Measurements from ENCODE around the gene PRKN.

PRKN gene

GRCh38 chr6:162332365-162332764 lies 395.2 kb downstream of the PRKN start:
- TF ChIP-seq ZNF274 (IDR thresholded peaks at IDR 0.05; ENCODE audit: low read depth, low read length), result no peak
- no peak overlapping the region for H3K4me3 ChIP-seq (ENCODE audit: low read length)

GRCh38 chr6:162331911-162332310 lies 395.7 kb downstream of the PRKN start:
- no peak overlapping the region for H3K4me3 ChIP-seq (ENCODE audit: low read length)
- no peak for TF ChIP-seq ZNF274 (IDR thresholded peaks at IDR 0.05; ENCODE audit: low read depth, low read length)

GRCh38 chr6:162325826-162326225 lies 401.7 kb downstream of the PRKN start:
- TF ChIP-seq ZNF274 (IDR thresholded peaks at IDR 0.05; ENCODE audit: low read depth, low read length), result no peak
- no peak overlapping the region for H3K4me3 ChIP-seq (ENCODE audit: low read length)

GRCh38 chr6:162325051-162325450 lies 402.5 kb downstream of the PRKN start:
- TF ChIP-seq ZNF274 (IDR thresholded peaks at IDR 0.05; ENCODE audit: low read depth, low read length), result no peak
- H3K4me3 ChIP-seq (ENCODE audit: low read length), result no peak overlapping the region

- TF ChIP-seq ZNF274 (IDR thresholded peaks at IDR 0.05; ENCODE audit: low read depth, low read length), result no peak
- H3K4me3 ChIP-seq (ENCODE audit: low read length), result no peak overlapping the region
Measured at GRCh38 chr6:162315291-162315690, 412.3 kb downstream of the PRKN start.

GRCh38 chr6:162313922-162314660 lies 413.5 kb downstream of the PRKN start:
- H3K4me3 ChIP-seq (ENCODE audit: low read length), result no peak overlapping the region
- TF ChIP-seq ZNF274 (IDR thresholded peaks at IDR 0.05; ENCODE audit: low read depth, low read length), result no peak

- no peak for TF ChIP-seq ZNF274 (IDR thresholded peaks at IDR 0.05; ENCODE audit: low read depth, low read length)
- no peak overlapping the region for H3K4me3 ChIP-seq (ENCODE audit: low read length)
Measured at GRCh38 chr6:162307865-162308264, 419.7 kb downstream of the PRKN start.

- H3K4me3 ChIP-seq (ENCODE audit: low read length), result no peak overlapping the region
- no peak for TF ChIP-seq ZNF274 (IDR thresholded peaks at IDR 0.05; ENCODE audit: low read depth, low read length)
Measured at GRCh38 chr6:162306616-162307015, 420.9 kb downstream of the PRKN start.

GRCh38 chr6:162301128-162301527 lies 426.4 kb downstream of the PRKN start:
- H3K4me3 ChIP-seq (ENCODE audit: low read length), result no peak overlapping the region
- no peak for TF ChIP-seq ZNF274 (IDR thresholded peaks at IDR 0.05; ENCODE audit: low read depth, low read length)

- no peak for TF ChIP-seq ZNF274 (IDR thresholded peaks at IDR 0.05; ENCODE audit: low read depth, low read length)
- no peak overlapping the region for H3K4me3 ChIP-seq (ENCODE audit: low read length)
Measured at GRCh38 chr6:162294029-162294428, 433.5 kb downstream of the PRKN start.

- no peak for TF ChIP-seq ZNF274 (IDR thresholded peaks at IDR 0.05; ENCODE audit: low read depth, low read length)
- H3K4me3 ChIP-seq (ENCODE audit: low read length), result no peak overlapping the region
Measured at GRCh38 chr6:162292915-162293314, 434.7 kb downstream of the PRKN start.

- TF ChIP-seq ZNF274 (IDR thresholded peaks at IDR 0.05; ENCODE audit: low read depth, low read length), result no peak
- H3K4me3 ChIP-seq (ENCODE audit: low read length), result no peak overlapping the region
Measured at GRCh38 chr6:162290846-162291465, 436.6 kb downstream of the PRKN start.

GRCh38 chr6:162289972-162290371 lies 437.6 kb downstream of the PRKN start:
- no peak overlapping the region for H3K4me3 ChIP-seq (ENCODE audit: low read length)
- TF ChIP-seq ZNF274 (IDR thresholded peaks at IDR 0.05; ENCODE audit: low read depth, low read length), result no peak

GRCh38 chr6:162273986-162274385 lies 453.6 kb downstream of the PRKN start:
- no peak for TF ChIP-seq ZNF274 (IDR thresholded peaks at IDR 0.05; ENCODE audit: low read depth, low read length)

GRCh38 chr6:162271922-162272321 lies 455.6 kb downstream of the PRKN start:
- TF ChIP-seq ZNF274 (IDR thresholded peaks at IDR 0.05; ENCODE audit: low read depth, low read length), result no peak
- no peak overlapping the region for H3K4me3 ChIP-seq (ENCODE audit: low read length)

More at GRCh38 chr6:162273986-162274385, 453.6 kb downstream of the PRKN start:
- H3K4me3 ChIP-seq (ENCODE audit: low read length), result no peak overlapping the region

Measured in GM08714 (cell line).